Activated T-cell treated with anti-CD3 and anti-CD28 coated beads, Interleukin-2, amount 50 U/mL, for 1 hour (primary cell): ENCODE data around the gene GRIP2.

ENCODE experiments used
- DNase-seq: peaks from one replicate; pipeline ENCODE4 v3.0.0-alpha.2; 2020

GRIP2 gene

DNA sequence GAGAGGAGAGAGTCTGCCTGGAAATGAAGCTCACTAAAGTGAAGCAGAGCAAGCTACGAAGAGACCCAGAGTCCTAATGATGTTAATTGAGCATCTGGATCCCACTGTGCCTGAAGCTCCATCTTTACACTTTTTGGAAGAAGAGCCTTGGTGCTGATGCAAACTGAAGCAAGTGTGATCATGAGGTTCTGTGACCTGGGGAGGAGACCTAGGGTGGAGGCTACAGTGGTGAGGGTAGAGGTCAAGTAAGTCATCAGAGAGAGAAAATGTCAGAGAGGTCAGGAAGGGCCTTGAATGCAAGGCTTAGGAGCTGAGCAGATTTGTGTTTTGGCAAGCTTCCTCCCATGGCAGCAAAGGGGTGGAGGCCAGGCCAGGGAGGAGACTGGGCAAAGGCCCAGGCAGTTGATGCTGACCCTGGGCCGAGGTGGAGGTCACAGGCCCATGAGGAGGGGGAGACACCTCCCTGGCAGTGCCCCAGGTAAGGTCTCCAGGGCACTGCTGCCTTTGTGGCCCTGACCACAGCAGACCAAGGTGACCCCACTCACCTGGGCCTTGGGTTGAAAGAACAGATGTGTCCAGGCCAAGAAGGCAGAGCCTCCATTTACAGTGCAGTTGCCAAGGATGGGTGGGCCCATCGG is 1.6 kb downstream of the GRIP2 start:
- DNase-seq = no peak

DNA sequence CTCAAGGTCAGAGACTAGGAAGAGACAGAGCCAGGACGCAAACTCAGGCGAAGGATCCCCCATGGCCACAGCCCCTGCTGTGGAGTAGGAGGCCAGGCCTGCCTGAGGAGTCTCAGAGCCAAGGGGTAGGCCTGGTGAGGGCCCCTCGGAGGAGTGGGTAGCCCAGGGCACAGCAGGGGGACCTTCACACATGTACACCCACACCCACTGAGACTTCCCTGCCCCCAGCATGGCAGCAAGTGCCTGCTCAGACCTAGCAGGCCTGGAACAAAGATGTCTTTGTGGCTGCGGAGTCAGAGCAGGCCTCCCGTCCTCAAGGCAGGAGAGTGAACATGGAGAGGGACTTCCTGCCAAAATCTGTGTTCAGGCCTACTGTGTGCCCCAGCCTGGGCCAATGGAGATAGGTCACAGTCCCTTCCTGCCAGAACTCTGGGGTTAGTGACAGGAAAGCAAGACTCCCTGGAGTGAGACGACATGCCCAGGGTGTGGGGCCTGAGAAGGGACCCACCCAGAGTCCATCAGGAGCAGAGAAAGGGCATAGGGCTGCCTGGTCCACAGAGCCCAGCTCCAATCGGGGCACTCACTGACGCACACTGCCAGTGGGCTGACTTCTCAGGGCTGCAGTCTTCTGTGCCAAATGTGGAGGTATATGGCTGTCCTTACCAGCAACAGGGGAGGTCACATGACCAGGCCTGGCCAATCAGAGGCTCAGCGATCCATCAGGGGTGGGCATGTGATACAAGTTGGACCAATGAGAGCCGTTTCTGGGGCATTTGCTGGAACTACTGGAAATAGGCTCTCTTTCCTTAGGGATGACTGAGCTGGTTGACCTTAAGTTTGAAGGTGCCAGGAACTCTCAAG is 2.3 kb downstream of the GRIP2 start:
- DNase-seq = no peak

DNA sequence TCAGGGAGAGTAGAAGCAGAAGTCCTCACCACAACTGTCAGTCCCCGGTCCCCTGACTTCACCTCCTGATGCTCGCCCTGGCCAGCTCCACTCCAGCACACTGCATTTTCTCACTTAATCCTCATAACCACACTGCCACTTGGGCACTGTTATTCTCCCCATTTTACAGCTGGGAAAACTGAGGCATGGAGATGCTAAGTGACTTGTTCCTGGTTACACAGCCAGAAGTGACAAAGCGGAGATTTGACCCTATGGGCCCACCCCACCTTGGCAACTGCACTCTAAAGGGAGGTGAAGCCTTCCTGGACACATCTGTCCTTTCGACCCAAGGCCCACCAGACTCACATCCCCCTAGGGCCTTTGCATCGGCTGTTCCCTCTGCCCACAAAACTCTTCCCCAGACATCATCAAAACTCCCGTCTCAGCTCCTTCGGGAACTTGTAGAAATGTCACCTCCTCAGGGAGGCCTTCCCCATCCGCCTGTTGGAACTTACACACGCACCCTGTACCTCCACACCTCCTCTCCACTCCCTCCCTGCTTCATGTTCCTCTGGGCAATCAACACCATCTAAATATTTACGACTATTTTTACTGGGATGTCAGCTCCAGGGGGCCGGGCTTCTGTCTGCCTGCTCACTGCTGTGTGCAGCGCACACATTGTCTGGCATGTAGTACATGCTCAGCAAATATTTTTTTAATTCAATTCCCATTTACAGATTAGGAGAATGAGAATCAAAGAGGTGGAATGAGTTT is 3.1 kb downstream of the GRIP2 start:
- DNase-seq = no peak

DNA sequence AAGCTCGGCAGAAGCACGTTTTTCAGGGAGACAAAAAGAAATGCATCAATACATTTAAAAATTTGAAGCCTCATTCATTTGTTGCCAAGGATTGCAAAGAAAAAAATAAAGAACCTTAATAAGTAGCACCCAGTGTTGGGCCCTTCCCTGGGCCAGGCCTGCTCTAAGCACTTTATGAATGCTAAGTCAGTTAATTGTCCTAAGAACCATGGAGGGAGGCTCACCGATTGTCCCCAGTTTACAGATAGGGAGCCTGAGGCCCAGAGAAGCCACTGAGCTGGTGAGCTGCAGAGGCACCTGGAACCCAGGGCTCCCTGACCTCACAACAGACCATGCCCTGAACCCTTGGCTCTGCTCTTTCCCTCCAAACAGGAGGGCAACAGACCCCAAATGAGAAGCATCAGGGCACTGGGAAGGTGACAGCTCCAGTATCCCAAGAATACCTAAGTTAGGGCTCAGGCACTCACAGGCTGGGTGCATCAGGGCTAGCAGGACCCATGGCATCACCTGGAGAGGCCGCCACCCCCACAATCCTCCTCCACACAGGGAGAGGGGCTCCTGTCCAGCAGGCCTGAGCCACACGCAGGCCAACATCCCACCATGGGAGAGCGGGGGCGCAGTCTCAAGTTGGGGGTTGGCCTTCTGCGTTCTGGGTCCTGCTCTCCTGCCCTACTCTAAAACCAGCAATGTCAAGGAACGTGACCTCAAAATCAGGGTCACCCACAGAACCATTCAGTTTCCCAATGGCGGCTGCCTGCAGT is 3.9 kb downstream of the GRIP2 start:
- no peak for DNase-seq

DNA sequence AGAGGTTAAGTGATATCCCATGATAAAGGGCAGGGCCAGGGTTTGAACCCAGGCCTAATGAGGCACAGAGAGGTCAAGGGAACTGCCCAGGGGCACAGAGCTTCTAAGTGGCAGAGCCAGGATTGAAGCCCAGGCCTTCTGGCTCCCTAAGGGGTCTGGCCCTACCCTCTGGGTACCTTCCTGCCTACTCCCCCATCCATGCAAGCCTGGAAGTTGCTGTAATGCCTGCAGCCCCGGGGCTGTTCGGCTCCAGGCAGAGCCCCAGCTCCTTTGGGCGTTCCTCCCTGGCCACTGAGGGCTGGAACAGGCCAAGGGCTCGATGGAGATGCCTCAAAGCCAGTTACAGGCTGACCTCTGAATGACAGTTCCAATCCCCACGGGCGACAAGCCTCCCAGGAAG is 4.5 kb downstream of the GRIP2 start:
- no peak for DNase-seq

DNA sequence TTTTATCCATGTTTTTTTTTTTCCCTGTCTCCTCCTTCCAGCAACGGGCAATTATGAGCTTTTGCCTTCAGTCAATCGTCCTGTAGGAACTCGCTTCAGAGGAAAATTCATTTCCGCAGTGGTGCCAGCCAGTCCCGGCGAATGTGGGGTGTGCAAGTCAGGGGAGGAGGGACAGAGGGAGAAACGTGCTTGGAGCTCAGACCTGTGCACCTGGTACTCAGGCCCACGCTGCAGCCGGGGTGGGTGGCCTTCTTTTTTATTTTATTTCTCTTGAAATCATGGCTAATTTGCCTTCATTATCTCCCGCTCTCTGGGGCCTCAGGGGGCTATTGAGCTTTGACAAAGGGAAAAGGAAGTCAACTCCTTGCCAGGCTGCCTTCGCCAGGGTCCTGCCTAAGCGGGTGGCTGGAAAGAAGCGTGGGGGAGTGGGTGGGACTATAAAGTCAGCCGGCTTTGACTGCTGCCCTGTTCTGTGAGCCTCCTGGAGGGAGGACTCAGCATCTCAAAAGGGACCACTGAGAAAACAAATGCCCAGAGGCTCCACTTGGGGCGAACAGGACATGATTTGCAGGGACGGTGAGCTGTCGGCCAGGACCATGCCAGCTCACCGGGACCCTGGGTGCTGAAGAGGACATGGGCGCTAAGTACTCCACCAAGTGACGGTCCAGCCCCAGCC is 5.5 kb downstream of the GRIP2 start:
- DNase-seq = no peak

DNA sequence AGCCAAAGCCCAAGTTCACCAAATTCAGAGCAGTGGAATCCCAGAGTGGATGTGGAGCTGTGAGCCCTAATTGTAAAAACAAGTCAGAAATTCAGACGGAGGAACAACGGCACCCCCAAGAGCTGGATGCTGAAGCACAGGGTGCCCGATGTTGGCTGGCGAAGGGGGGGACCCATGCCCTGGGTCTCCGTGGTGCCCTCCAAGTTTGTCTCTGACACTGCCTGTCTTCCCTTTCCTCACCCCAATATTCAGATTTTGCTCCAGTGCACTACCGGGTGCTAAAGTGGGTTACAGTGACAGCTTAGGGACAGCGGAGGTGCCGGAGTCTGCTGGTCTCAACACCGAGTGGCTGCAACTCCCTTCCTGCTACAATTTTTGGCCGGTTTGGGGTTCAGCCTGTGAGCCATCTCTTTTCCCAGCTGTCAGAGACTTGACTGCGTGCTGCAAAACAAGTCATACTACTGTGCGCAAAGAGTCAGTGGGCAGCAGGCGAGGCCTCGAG is 6.6 kb downstream of the GRIP2 start:
- DNase-seq = no peak

DNA sequence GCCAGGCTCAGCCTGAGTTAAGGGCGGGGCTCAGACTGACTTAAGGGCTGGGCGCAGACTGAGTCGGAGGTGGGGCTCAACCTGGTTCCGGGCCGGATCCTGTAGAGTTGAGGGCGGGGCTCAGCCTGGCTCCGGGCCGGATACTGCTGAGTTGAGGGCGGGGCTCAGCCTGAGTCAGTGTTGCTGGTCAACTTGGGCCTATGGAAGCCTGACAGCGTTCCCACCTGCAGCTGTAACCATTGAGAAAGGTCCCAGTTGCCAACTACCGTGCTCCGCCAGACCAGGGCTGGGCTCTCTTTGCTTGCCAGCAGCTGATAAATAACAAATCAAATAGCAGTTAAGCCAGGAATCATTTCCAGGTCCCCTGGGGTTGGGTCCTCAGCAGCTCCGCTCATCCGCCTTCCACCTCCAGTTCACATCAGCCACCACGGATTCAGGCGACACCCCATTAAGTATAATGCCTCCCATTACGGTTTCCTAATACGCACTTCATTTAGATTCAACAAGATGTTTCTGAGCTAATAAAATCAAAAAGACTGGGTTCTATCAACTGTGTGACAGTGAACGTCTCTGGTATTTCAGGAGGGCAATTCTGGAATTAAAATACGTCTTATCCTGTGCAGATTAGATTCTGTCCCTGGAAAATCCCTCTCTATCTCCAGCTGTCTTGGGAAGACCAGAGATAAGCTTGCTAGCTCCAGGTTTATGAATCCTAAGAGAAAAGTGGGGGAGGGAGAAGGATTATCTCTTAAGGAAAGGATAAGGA is 7.3 kb downstream of the GRIP2 start:
- no peak for DNase-seq

DNA sequence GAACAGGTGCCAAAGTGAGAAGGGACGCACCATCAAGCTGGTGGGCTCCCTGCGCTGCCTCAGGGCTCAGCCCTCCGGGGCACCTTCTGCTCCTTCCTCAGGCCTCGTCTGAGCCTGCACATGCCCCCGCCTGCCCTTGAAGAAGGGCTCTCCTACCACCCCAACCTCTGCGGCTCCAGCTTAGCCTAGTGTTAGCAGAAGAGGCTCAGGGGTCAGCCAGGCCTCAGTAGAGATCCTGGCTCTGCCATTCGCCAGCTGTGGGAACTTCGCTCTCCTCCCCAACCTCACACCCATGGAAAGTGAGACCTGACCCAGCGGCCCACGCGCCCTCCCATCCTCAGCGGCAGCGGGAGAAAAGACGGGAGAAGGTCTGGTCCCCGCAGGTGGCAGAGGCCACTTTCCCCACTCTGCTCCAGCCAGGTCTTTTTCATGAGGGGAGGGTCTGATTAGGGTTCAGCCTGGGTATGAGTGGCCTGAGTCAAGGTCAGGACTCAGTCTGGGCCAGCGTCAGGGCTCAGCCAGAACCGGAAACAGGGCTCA is 8.2 kb downstream of the GRIP2 start:
- no peak for DNase-seq

DNA sequence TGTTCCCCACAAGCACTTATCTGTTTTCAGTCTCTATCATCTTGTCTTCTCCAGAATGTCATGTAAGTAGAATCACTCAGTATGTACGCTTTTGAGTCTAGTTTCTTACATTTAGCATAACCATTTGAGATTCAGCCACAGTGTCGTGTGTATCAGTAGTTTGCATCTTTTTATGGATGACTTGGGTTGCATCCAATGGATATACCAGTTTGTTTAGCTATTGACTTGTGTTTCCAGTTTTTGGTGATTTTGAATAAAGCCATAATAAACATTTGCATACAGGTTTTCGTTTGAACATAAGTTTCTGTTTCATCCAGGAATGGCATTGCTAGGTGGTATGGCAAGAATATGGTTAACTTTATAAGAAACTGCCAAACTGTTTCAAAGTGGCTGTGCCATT is 12.1 kb downstream of the GRIP2 start:
- no peak for DNase-seq

DNA sequence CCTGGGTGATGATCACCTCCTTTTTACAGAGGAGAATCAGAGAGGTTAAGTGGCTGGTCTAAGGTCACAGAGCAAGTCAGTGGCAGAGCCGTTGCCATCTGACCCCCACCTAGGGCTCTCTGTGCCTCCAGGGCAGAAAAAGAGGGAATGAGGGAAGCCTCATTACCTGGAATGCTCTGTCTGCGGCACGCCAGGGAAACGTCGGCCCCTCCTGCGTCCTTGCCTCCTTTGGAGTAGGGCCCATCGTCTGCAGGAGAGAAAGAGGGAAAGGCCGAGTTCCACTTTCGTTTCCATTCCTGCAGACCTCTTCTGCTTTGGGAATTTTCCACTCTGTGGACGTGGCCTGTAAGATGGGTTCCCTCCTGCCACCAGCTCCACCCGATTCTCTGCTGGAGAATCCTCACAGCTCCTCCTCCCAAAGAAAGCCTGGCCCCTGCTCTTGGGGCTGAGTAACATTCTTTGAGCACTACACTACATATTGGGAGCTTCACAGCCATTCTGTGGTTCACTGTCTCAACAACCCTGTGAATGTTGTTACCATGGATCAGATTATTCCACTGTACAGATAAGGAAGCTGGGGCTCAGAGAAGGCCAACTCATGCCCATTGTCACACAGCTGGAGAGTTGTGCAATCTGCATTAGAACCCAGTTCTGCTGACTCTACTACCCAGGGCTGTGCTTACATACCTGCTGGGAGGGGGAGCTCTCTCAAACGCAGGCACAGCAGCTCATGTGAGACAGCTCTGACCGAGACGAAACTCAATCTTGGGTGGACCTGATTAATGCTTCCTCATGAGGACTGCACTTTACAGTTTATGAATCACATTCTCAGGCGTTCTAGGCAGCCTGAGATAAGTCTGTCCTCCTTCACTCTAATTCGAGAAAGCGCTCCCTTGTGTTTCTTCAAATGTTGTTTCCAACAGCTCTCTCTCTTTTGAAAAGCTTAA is 14.2 kb downstream of the GRIP2 start:
- DNase-seq = no peak

DNA sequence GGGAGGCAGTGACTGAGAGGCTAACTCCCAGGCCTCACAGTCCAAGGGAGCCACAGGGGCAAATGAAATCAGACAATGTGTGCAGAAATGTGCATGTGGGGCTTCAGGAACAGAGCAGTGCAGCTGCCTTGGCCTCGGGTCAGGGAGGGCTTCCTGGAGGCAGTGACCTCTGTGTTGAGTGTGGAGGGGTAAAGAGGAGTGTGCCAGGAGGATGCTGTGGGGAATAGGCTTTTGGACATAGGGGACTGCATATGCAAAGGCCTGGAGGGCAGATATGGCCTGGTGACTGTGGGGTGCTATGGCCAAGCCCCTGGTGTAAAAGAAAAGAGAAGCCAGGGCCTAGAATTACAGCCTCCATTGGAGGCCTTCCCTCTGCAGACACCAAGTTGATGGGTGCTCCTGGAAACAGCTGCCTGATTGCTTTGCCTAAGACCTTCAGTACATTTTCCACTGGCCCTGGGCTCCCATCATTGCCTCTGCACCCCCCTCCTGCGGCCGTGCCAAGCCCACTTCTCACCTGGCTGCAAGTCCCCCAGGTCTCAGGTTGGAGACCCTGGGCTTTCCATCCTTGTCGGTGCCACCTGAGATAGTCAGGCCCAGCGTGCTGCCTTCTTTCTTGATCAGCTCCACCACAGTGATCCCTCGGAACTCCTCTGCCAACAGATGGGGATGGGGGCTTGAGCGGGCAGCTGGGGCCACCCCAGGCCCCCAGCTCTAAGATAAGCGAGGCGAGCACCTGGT is 15.1 kb downstream of the GRIP2 start:
- DNase-seq = no peak

DNA sequence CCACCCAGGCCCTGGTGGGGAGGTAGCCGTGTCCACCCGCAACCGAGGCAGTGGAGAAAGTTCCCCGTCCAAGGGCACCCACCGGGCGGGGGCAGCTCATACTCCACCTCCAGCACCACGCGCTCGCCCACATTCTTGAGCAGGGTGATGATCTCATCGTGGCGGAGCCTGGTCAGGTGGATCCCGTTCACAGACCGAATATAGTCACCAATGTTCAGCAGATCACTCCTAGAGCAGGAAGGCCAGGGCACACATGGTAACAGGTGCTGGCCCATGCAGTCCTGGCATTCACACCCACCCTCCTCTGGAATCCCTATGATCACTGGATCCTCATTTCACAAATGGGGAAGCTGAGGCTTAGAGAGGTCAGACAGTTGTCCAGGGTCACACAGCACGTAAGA is 15.8 kb downstream of the GRIP2 start:
- peak; percentile 2 for DNase-seq

DNA sequence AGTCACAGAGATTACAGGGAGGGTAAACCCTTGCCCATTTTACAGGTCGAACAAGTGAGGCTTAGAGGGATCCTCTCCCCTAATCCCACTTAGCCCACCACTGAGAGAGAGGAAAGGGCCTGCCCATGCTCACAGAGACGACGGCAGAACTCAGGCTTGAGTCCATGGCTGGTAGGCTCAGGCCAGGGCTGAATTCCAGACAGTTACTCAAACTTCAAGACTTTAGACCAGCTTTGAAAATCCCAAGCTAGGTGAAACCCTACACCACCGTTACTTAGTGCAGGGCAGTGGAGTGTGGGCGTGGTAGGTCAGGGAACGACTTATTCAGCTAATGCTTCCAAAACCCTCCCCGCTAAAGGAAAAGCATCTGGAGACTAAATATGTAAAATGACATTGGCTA is 16.4 kb downstream of the GRIP2 start:
- no peak for DNase-seq

DNA sequence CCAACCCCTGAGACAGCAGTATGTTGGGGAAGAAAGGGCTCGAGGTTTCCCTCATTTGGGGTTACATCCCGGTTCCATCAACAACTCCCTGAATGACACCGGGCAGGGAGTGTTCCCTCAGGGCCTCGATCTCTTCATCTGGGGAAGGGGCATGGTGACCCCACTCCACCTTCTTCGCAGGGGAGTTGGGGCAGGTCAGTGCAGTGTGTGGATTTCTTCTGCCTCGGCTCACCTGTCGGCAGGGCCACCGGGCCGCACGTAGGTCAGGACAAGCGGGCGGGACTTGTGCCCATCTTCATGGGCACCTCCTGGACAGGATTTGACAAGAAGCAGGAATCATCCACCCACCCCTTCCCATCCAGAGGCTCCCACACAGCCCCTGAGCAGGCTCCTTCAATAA is 17.4 kb downstream of the GRIP2 start:
- DNase-seq = peak; percentile 2

DNA sequence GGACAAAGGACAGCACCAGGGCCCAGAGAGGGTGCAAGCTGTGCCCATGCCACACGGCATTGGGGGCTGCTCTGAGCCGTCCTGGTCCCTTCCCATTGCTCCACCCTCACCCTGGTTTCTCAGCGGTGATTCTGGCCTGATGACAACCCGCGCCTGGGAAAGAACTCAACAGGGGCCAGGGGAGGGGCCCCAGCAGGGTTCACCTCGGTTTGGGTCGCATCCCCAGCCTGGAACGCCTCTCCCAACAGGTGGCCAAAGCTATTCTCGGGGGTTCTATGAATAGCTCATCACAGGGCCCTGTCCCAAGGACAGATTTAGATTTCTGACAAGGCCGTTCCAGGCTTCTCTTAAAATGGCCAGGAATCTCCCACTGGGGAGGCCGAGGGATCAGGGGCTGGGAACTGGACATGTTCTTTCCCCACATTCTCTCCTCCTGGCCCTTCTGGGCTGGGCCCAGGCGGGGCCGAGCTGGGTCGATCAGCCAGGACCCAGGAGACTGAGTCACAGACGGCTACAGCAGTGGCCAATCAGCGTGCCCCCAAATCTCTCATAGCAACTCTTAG is 17.9 kb downstream of the GRIP2 start:
- DNase-seq = peak; percentile 8

DNA sequence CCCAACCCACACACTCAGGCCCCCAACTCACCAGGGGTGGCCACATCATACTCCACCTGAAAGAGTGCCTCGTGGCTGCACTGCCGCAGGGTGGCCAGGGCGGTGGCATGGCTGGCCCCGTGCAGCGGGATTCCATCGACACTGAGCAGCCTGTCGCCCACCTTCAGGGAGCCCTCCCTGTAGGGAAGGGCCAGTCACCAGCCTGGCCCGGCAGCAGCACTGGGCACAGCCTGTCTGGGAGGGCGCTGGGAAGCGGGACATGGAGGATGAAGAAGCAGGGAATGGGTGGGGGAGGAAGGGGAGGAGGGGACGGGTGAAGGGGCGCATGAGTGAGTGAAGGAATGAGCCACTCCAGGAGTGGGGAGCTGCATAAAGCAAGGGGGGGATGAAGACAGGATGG is 18.5 kb downstream of the GRIP2 start:
- DNase-seq = peak; percentile 4

DNA sequence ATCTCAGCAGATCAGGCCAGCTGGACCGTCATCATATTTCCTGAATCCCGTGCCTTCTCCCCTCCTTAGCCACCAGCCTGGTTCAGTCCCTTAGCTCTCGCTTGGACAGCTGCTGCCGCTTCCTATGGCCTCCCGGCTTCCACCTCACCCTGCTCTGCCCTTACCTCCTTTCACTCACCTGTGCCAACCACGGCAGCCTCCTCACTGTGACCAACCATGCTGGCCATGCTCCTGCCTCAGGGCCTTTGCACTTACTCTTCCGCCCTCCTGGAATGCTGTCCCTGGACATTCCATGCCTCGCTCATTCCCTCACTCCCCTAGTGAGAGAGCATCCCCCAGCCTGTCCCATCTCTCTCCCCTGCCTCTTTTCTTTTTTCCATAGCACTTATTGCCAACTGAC is 19.2 kb downstream of the GRIP2 start:
- peak; percentile 1 for DNase-seq

DNA sequence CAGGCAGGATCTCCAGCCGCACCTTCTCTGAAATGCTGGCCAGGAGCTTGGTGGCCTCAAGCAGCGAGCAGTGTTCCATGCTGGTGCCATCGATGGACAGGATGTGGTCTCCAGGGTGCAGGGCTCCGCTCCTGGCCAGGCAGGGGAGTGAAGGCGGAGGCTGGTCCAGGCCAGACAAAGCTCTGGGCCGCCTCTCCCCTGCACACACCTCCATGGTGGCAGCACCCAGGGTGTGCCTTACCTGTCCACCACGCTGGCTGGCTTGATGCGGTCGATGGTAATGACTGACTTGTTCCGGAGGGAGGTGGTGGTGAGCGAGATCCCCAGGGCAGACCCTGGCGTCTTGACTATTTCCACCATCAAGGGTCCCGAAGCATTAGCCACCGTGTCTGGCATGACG is 20.0 kb downstream of the GRIP2 start:
- no peak for DNase-seq
